ENCODE data around the gene LRRC8B.
"Not testable (repeated sequence)": the region's sequence is repeated elsewhere in the genome, so short reads cannot be mapped to it uniquely, and the experiment has no call there.

Gene LRRC8B

GRCh38 chr1:89524369-89525168, at the start of gene LRRC8B:
Gene LRRC8B (plus strand): TSS chr1:89524829. CDS start chr1:89582651, 57,822 bp downstream.
- Mint-ChIP-seq H3K4me1 (ENCODE audit: low read depth) (peaks cover 36% of the 10 kb centered on the region), H3K27me3 (no peaks in the 10 kb centered on the region), H3K4me3 (no peak within 1 kb of the TSS), H3K9me3 (ENCODE audit: low read depth) (no peaks in the 10 kb centered on the region), H3K36me3 (peaks cover 17% of the 10 kb centered on the region), H3K27ac (peak within 1 kb of the TSS; percentile 98)

GRCh38 chr1:89475269-89475668, 49.4 kb upstream of the LRRC8B start:
- Mint-ChIP-seq H3K27ac (no peak overlapping the region), H3K4me3 (no peak overlapping the region)

GRCh38 chr1:89476072-89476471, 48.6 kb upstream of the LRRC8B start:
- H3K36me3 Mint-ChIP-seq = peaks cover 12% of the 10 kb centered on the region
- peaks cover 3% of the 10 kb centered on the region for H3K4me1 Mint-ChIP-seq (ENCODE audit: low read depth)
- no peak overlapping the region for H3K4me3 Mint-ChIP-seq
- H3K9me3 Mint-ChIP-seq (ENCODE audit: low read depth) = peaks cover 3% of the 10 kb centered on the region
- no peaks in the 10 kb centered on the region for H3K27me3 Mint-ChIP-seq
- H3K27ac Mint-ChIP-seq = no peak overlapping the region

More at GRCh38 chr1:89475269-89475668, 49.4 kb upstream of the LRRC8B start:
- peaks cover 3% of the 10 kb centered on the region for H3K9me3 Mint-ChIP-seq (ENCODE audit: low read depth)
- H3K36me3 Mint-ChIP-seq = peaks cover 12% of the 10 kb centered on the region
- peaks cover 3% of the 10 kb centered on the region for H3K4me1 Mint-ChIP-seq (ENCODE audit: low read depth)
- no peaks in the 10 kb centered on the region for H3K27me3 Mint-ChIP-seq

GRCh38 chr1:89483010-89483756, 41.4 kb upstream of the LRRC8B start:
- peaks cover 20% of the 10 kb centered on the region for H3K4me1 Mint-ChIP-seq (ENCODE audit: low read depth)

GRCh38 chr1:89483757-89484077, 40.9 kb upstream of the LRRC8B start:
- Mint-ChIP-seq H3K4me3 (no peak overlapping the region), H3K27ac (no peak overlapping the region), H3K4me1 (ENCODE audit: low read depth) (peaks cover 25% of the 10 kb centered on the region), H3K36me3 (peaks cover 7% of the 10 kb centered on the region), H3K9me3 (ENCODE audit: low read depth) (no peaks in the 10 kb centered on the region), H3K27me3 (no peaks in the 10 kb centered on the region)

More at GRCh38 chr1:89483010-89483756, 41.4 kb upstream of the LRRC8B start:
- Mint-ChIP-seq H3K9me3 (ENCODE audit: low read depth) (no peaks in the 10 kb centered on the region), H3K27ac (no peak overlapping the region), H3K36me3 (peaks cover 7% of the 10 kb centered on the region), H3K27me3 (no peaks in the 10 kb centered on the region), H3K4me3 (no peak overlapping the region)

- peaks cover 29% of the 10 kb centered on the region for H3K4me1 Mint-ChIP-seq (ENCODE audit: low read depth)
Measured at GRCh38 chr1:89484092-89485038, 40.3 kb upstream of the LRRC8B start.

GRCh38 chr1:89487972-89488371, 36.7 kb upstream of the LRRC8B start:
- no peak overlapping the region for H3K27ac Mint-ChIP-seq
- peaks cover 9% of the 10 kb centered on the region for H3K36me3 Mint-ChIP-seq
- peaks cover 4% of the 10 kb centered on the region for H3K9me3 Mint-ChIP-seq (ENCODE audit: low read depth)
- H3K4me1 Mint-ChIP-seq (ENCODE audit: low read depth) = peaks cover 28% of the 10 kb centered on the region
- no peaks in the 10 kb centered on the region for H3K27me3 Mint-ChIP-seq
- H3K4me3 Mint-ChIP-seq = no peak overlapping the region

More at GRCh38 chr1:89484092-89485038, 40.3 kb upstream of the LRRC8B start:
- H3K27me3 Mint-ChIP-seq = no peaks in the 10 kb centered on the region
- no peak overlapping the region for H3K4me3 Mint-ChIP-seq
- peaks cover 4% of the 10 kb centered on the region for H3K36me3 Mint-ChIP-seq
- H3K9me3 Mint-ChIP-seq (ENCODE audit: low read depth) = no peaks in the 10 kb centered on the region
- H3K27ac Mint-ChIP-seq = no peak overlapping the region

- peaks cover 4% of the 10 kb centered on the region for H3K9me3 Mint-ChIP-seq (ENCODE audit: low read depth)
- H3K27ac Mint-ChIP-seq = no peak overlapping the region
- no peak overlapping the region for H3K4me3 Mint-ChIP-seq
- peaks cover 21% of the 10 kb centered on the region for H3K4me1 Mint-ChIP-seq (ENCODE audit: low read depth)
- H3K27me3 Mint-ChIP-seq = no peaks in the 10 kb centered on the region
- peaks cover 11% of the 10 kb centered on the region for H3K36me3 Mint-ChIP-seq
Measured at GRCh38 chr1:89489047-89489729, 35.4 kb upstream of the LRRC8B start.

GRCh38 chr1:89490389-89490788, 34.2 kb upstream of the LRRC8B start:
- H3K27me3 Mint-ChIP-seq = no peaks in the 10 kb centered on the region
- peaks cover 4% of the 10 kb centered on the region for H3K9me3 Mint-ChIP-seq (ENCODE audit: low read depth)
- peaks cover 17% of the 10 kb centered on the region for H3K4me1 Mint-ChIP-seq (ENCODE audit: low read depth)
- no peak overlapping the region for H3K27ac Mint-ChIP-seq
- no peak overlapping the region for H3K4me3 Mint-ChIP-seq
- peaks cover 11% of the 10 kb centered on the region for H3K36me3 Mint-ChIP-seq

- no peak overlapping the region for H3K27ac Mint-ChIP-seq
- H3K9me3 Mint-ChIP-seq (ENCODE audit: low read depth) = no peaks in the 10 kb centered on the region
- no peaks in the 10 kb centered on the region for H3K27me3 Mint-ChIP-seq
- no peaks in the 10 kb centered on the region for H3K36me3 Mint-ChIP-seq
- no peak overlapping the region for H3K4me3 Mint-ChIP-seq
- H3K4me1 Mint-ChIP-seq (ENCODE audit: low read depth) = no peaks in the 10 kb centered on the region
Measured at GRCh38 chr1:89499320-89499719, 25.3 kb upstream of the LRRC8B start.

GRCh38 chr1:89502042-89502441, 22.6 kb upstream of the LRRC8B start:
- H3K4me3 Mint-ChIP-seq = no peak overlapping the region
- no peak overlapping the region for H3K27ac Mint-ChIP-seq
- H3K9me3 Mint-ChIP-seq (ENCODE audit: low read depth) = no peaks in the 10 kb centered on the region
- H3K4me1 Mint-ChIP-seq (ENCODE audit: low read depth) = no peaks in the 10 kb centered on the region
- H3K27me3 Mint-ChIP-seq = no peaks in the 10 kb centered on the region
- H3K36me3 Mint-ChIP-seq = peaks cover 2% of the 10 kb centered on the region

- Mint-ChIP-seq H3K9me3 (ENCODE audit: low read depth) (no peaks in the 10 kb centered on the region), H3K4me3 (no peak overlapping the region), H3K36me3 (peaks cover 2% of the 10 kb centered on the region), H3K27me3 (no peaks in the 10 kb centered on the region), H3K4me1 (ENCODE audit: low read depth) (no peaks in the 10 kb centered on the region), H3K27ac (no peak overlapping the region)
Measured at GRCh38 chr1:89502895-89503294, 21.7 kb upstream of the LRRC8B start.

- Mint-ChIP-seq H3K27me3 (no peaks in the 10 kb centered on the region), H3K4me1 (ENCODE audit: low read depth) (no peaks in the 10 kb centered on the region)
Measured at GRCh38 chr1:89503690-89504089, 20.9 kb upstream of the LRRC8B start.

GRCh38 chr1:89510061-89510460, 14.6 kb upstream of the LRRC8B start:
- H3K27ac Mint-ChIP-seq; H3K9me3 Mint-ChIP-seq (ENCODE audit: low read depth); H3K36me3 Mint-ChIP-seq; H3K4me3 Mint-ChIP-seq; H3K4me1 Mint-ChIP-seq (ENCODE audit: low read depth); H3K27me3 Mint-ChIP-seq: not testable (repeated sequence)

More at GRCh38 chr1:89503690-89504089, 20.9 kb upstream of the LRRC8B start:
- Mint-ChIP-seq H3K4me3 (no peak overlapping the region), H3K27ac (no peak overlapping the region), H3K9me3 (ENCODE audit: low read depth) (peaks cover 4% of the 10 kb centered on the region), H3K36me3 (peaks cover 6% of the 10 kb centered on the region)
